ENCODE measurements around the gene PAX2.

PAX2 gene

DNA sequence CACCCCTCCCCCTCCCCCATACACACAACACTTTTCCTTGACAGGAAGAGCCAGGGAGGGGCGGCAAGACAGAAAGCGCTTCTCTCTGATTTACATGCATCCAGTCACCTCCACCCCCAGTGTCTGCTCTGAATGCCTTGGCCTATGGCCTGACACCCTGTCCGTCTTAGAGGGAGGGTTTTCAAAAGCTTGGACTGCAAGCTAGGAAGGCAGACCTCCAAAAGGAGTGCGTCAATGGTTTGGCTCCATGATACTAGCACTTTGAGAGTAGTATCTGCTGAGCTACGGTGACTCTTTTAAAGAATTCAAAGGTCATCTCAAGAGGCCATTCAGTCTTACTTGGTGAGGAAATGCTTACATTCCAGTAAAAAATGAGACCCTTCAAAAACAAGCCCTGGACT lies 20.3 kb upstream of the PAX2 start:
- DNase-seq: no peak

DNA sequence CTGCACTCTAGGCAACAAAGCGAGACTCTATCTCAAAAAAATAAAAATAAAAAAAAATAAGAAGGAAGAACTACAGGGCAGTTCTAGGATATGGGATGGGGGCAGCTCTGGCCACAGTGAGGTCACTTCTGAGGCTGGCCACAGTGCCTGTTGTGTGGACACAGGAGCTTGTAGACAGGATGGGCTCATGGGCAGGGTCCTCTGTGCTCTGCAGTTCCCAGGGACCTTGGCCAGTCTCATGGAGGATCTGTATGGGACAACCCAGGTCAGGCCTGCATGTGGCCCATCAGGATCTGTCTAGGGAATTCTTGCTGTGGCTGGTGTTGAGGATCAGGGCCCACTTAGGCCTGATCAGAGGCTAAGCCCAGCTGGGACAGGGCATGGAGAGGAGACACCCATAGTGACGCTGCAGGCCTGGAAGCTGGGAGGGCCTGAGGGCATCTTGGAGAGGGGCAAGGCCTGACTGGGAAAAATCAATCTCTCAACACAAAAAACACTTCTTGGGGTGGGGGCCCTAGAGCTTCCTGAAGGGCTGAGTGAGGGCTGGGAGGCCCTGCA lies 19.4 kb upstream of the PAX2 start:
- no peak for DNase-seq

DNA sequence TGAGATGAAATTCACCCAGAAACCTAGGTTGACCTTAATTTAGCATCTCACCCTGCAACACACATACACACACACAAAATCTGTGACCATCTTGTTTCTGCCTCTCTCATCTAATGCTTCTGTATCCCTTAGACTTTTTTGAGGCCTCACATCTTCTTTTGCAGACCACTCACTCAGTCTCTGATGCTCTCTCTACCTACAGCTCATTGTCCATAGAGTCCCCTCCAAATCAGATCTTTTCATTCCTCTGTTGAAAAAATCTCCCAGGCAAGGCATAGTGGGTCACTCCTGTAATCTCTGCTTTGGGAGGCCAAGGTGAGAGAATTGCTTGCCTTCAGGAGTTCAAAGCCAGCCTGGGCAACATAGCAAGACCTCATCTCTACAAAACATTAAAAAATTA lies 17.6 kb upstream of the PAX2 start:
- DNase-seq: no peak

DNA sequence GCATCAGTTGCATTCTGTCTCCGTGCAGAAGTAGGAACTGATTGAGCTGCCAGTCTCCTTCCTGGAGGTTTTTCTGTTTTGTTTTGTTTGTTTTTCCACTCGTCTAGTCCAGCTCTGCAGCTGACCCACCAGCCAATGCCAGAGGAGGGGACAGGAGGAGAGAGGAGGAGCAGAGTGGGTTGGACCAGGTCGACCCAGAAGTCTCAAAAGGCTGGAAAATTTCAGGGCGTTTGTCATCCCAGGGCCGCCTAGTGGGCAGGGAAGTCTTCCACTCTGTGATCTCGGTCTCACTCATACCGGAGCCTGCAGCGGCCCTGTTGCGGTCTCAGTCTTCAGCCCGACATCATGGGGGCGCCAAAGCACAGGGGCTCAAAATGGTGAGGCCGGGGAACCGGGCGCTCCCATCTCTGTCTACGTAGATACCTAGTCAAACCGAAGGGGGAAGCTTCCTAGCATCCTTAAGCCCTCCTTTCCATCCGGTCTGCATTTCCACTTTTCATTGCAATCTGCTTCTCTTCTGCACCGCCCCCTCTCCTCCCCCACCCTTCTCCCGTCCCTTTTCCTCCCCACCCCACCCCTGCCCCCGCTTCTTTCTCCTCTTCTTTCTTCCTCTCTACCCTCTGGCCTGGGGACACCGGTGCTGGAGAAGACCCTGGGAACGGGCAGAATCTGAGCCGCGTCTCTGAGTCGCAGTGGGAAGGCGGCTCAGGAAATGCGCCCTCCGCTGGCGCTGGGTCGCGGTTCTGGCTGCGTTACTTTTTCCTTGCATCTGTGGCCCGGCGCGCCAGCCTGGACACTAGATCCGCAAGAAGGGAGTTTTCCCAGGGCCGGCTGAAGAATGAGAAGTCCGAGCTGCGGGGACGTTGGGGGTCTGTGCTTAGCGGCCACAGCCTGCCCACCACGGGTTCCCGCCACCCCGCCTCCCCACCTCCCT lies 16.2 kb upstream of the PAX2 start:
- DNase-seq: no peak

DNA sequence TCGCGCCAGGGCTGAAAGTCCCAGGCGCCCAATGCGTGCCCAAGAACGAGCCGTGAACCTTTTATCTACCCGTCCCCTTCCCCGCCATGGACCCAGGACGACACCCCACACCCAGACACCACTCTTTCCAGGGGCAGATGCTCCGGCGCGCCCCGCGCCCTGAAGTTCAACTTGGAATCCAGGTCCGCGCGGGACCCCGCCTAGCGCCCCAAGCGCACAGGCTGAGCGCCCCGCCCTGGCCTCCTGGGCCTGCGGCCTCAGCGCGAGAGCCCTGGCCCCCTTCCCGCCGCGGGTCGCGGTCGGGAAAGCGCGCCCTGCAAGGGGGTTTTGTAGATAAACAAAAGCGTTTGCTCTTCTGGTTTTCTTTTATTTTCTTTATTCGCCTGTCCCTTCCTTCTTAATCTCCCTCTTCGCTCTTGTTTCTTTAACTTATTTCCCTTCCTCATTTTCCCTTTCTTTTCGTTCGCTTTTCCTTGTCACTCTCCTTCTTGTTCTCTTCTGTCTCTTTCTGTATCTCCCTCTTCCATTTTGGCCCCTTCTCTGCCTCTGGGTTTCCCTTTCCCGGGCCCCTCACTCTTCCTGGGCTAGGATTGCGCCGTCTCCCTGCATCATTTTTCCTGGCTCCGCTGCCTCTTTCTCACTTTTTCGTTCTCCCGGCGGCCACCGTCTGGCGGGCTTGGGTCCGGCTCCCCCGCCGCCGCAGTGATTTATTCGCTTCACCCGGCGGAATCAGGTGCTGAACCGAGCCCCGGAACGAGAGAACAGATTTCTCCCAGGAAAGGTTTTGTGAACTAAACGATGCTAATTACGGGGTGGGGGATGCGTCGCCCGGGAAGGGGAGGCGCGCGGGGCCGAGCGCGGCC lies 15.3 kb upstream of the PAX2 start:
- DNase-seq: no peak

DNA sequence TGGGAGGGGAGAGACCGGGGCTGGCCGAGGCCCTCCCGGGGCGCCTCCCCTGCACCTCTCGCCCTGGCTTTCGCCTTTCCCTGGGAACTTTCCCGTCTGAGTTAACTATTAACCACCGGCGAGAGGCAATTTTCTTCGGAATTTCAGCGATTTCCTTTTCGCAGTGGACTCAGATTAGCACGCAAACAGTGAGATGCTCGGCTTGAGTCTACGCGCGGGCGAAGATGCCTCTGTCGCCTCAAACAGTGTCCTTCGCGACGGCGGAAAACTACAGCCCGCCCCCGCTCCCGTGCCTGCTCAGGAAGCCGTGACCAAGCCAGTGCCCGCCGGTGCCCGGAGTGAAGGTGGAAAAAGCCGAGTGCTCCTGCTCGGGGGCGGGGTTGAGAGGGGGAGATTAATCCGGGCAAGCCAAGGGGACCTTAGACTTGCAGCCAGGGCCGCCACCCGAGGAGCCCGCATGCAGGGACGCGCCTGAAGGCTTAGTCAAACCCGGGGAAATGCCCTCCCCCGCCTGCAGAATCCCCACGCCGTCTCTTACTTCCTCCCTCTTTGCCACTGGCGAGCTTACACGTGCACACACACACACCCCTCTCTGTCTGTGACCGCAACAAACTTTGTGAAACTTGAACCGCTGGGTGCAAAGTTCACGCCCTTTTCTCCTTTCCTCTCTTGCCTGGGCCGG lies 14.5 kb upstream of the PAX2 start:
- peak; percentile 34 for DNase-seq

DNA sequence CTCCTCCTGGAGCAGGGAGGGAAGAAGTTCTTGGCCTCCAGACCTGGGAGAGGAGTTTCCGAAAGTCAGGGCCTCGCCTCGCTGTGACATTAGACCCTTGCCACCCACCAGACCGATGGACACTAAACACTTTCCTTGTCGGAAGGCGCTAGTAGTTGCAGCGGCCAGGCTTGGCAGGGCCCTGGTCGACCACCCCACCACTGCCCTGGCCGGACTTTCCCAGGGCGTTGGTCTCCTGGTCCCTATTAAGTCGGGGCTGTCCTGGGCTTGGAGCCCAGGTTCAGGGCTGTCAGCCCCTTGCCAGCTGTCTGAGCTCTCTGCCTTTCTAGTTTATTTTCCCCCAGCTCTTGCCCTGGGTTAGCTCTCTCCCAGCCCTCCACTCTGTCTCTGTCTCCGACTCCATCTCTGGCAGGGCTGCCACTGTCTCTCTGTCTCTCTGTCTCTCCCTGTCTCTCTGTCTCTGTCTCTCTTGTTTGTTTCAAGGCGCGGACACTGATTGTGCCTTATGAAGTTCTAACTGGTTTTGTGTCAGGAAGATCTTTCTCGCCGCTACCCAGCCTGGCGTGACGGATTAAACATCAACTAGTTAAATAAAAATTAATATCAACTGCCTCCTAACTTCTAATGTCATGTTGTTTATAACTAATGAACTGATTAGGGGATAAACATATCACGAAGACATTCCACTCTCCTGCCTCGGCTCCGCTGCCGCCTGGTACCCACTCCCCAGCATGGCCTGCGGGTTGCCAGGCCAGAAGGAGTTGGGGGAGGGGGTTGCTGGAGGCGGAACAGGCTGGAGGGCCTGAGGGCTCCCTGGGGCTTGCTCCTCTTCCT lies 13.8 kb upstream of the PAX2 start:
- DNase-seq: no peak

DNA sequence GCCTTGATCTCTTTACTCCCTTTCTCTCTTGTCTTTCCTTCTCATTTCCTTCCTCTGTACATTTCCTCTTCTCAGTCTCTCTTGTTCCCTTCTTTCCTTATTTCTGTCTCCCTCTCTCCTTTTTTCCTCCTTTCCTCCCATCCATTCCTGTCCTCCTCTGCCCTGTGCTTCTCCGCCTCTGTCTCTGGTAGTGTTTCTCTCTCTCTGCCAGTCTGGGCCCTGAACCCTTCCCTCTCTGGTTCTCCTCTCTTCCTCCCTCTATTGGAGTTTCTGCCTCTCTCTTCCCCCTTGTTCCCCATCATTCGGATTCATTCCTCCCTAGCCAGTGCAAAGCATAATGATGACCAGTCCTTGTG lies 13.2 kb upstream of the PAX2 start:
- DNase-seq: no peak

DNA sequence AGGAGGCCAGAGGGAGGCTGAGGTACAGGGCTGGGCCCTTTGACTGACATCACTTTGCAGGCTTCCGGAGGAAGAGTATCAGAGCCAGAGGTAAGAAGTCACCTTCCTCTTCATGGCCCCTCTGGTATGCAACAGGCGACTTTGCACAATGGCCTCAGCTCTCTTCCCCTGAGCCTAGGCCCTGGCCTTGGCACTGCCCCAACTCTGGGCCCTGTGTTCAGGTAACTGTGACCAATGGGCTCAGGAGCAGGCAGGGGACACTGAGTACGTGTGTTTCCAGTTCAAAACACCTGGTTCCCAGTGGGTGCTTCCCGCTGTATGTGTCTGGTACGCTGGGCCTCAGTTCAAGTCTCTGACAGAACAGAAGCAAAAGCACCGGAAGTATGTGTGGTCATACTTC lies 12.1 kb upstream of the PAX2 start:
- DNase-seq: no peak

DNA sequence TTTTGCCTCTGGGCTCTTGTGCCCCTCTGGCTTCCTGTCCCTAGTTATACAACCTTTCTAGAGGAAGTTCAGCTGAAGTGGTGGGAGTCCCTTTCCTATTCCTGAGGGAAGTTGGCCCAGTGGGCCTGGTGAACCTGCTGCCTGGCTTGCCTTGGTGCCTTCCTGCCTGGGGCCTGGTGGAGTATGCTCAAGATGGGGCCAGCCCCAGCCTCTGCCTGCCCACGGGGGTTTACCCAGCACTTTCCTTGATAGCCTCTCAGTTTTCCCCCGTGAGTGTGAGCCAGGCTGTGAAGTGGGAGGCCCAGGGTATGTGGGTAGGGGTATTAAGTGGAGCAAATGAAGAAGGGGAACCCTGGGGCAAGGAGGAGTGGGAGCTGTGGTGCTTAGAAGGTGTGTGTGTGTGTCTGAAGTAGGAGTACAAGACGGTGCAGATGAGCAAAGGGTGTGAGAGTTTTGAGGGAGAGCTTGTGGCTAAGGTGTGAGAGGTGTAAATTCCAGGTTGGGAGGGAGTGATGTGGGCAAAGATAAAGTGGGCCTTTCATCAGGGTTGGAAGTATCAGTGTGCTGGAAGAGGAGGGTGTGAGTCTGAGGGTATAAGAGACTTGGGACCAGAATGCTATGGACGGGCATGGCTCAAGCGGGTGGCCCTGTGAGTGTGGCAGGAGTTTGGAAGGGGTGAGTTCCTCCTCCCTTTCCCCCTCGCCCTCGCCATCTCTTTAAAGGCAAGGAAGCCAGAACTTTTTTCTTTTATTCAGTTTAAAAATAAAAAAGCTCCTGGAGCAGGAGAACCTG lies 10.9 kb upstream of the PAX2 start:
- DNase-seq: no peak

DNA sequence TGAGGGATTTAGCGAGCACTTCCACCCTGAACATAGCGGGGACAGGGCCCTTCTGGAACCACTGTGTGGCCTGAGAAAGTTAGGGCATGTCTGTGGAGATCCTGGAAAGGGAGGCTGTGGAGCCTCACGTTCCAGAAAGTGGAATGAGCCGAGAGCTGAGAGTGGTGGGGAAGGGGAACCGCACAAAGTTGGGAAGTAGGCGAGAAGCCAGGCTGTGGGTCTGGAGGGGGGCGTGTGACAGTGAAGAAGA lies 10.4 kb upstream of the PAX2 start:
- DNase-seq: no peak

DNA sequence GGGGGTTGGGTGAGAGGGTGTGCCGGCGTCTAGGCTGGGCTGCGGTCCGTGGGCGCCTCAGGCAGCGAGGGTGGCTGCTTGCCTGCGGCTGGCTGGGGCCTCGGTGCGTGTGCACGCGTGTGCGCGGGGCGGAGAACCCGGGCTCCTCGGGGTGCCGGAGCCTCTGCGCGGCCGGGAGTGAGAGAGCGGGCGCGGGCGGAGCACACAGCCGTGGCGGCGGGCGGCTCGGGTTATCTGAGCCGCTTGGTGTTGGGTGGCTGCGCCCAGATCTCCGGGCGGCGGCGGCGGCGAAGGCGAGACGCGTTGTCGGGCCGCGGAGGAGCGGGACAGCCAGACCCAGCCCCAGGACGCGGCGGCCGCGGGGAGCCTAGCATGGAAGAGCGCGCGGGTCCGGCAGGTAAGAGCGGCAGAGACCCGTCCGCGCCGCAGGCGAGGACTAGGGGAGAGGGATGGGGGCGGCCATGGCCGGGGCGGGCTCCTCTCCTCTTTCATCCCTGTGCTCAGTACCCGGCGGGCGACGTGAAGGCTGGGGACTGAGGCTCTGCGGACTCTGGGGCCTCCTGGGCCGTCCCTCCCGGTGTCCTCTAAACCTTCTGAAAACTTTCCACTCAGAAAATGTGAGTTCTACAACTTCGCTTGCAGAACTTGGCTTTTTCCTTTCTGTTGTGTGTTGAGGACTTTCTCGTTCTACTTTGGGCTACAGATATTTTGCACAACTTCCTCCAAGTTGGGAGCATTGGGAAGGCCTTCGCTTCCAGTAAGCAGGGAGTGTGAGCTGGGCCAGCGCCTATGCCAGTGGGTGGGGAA lies 9.8 kb upstream of the PAX2 start:
- DNase-seq: no peak

DNA sequence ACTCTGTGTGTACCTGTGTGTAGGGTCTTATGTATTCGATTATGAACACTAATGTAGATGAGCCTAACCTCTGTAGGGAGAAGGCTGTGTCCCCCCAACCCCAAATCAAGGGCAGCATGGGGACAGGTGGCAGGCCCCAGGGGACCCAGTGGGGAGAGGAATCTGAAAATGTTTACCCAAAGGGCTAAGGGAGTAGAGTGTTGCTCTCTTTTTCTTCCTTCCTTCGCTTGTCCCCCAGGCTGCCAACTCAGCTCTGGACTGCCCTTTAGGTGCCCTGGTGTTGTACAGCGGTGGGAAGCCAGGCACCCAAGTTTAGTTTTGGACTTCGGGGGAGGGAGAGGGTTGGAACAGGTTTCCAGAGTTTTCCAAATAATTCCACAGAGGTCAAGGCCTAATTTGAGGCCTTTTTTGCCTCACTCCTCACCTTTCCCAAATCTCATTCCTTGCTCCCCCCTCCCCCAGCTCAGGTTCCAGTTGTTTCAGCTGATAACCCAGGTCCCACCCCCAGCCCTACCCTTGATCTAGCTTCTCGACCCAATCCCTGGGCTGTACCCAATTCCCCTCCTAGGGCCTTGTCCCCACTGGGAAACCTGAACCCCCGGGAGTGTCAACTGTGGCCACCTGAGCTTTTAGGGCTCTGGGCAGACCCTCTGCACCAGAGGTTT lies 9.1 kb upstream of the PAX2 start:
- no peak for DNase-seq

DNA sequence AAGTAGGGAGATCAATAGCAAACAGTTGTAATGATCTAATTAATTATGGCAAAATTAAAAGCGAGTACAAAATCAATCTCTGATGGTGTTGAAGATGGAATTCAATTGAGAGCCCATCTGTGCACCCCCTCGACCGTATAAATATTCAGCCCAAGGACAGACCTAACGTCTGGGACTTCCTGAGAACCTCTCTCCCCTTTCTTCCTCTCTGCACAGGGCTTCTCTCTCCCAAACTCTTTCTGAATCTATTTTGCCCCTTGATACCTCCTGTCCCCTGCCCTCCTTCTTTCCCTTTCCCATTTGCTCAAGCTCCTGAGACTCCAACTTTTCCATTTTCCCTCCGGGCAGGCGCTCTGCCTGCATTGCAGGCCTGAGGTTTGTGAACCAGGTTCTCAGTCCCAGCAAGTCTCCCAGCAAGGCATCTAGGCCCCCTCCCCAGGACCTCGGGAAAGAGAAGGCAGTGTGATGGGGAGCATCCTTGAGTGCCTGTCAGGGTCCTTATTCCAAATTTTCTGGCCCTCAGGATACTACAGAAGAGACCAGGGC lies 8.5 kb upstream of the PAX2 start:
- no peak for DNase-seq

DNA sequence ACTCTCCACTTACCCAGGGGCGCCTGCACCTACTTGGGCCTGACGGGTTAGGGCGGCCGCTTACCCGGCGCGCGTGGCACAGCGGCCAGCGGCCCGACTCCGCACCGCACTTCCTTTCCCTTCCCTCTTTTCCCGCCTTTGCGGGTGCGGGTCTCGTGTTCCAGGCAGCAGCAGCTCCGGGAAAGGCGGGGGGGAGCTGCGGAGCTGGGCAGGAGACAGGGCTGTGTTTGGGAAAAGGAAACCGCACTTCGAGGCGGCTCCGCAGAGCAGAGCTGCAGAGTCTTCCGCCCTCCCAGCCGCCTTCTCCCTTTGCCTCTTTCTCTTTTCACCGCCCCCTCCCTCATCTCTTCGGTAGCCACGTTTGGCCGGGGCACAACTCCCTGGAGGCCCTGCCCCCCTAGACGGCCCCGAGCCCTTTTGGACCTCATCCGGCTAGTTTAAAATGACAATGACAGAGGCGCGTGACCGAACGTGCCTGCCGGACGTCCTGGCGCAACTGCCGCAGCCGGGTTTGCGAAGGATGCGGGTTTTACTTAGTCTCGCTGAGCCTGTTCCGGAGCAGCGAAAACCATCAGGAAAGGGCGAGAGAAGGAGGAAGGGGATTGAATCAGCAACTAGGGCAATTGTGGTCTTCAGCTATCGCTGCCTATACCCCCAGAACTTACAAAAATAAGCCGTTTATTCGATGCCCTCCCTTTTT lies 7.9 kb upstream of the PAX2 start:
- DNase-seq: no peak

DNA sequence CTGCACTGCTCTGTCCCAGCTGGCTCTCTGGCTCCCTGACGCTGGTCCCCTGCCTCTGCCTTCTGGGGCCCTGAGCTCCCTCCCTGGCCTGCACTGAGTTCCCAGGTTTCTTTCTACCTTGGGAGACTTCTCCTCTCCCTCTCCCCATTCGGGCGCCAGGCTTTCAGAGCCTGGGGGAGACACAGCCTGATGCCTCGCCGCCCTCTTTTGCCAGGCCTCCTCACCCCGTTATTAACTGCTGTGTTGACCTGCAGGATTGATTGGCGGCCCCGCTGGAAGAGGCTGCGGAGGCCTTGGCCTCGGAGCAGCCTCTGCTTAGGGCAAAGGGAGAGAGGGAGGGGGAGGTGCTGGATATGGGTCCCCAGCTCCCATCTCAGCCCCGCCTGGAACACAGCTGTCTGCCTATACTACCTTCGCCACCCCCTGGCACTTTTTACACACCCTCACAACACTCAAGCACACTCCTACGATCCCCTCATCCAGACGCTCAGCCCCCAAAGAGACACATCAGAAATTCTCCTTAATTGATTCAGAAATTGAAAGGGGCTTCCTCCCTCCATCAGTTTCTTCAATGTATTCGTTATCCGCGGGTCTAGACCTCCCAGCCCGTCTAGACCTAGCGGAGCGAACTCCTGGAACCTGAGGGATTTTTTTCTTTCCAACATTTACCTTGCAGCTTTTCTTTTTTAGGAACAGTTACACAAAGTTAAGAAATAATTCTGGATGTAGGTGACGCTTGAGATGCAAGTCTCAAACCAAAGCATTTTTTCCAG lies 7.1 kb upstream of the PAX2 start:
- DNase-seq: no peak

DNA sequence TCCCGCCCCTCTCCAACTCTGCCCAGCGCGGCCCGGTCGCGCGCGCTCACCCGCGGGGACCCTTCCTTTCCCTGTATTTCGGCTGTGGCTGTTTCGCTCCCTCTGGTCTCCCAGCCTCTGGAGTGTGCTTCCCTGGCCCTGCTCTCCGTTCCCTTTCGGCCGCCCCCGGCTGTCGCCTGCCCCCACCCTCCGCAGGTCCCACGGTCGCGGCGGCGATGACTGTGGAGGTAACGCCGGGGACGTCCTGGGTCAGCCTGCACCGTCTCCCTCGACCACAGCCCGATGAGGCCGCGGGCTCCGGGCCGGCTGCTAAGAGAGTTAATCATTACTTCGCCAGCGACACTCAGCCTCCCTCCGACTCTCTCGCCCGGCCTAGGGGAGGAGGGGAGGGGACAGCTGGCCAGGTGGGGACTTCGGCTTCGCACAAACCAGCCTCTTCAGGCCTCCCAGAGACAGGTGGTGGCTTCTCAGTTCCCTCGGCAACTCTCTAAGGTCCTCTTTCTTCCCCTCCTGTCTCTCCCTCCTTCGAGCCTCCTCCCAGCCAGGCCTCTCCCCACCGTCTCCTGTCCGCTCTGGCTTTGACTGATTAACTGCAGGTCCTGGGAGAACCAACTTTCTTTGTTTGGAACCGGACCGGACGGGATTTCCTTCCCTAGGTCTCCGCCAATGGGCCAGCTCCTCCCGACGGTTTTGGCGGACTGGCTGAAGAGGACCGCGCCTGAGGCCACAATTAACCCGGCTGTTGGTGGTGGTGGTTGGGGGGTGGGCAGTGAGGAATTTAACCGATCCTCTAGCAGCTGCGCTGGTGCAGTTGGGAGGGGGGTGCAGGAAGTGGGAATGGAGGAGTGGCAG lies 5.6 kb upstream of the PAX2 start:
- no peak for DNase-seq
